ENCODE measurements around the gene DGAT2. TPM values are rescaled to one million over a fixed set of nuclear protein-coding genes. Genes with fewer than 3 reads are reported as not detected.

Gene DGAT2, protein sequence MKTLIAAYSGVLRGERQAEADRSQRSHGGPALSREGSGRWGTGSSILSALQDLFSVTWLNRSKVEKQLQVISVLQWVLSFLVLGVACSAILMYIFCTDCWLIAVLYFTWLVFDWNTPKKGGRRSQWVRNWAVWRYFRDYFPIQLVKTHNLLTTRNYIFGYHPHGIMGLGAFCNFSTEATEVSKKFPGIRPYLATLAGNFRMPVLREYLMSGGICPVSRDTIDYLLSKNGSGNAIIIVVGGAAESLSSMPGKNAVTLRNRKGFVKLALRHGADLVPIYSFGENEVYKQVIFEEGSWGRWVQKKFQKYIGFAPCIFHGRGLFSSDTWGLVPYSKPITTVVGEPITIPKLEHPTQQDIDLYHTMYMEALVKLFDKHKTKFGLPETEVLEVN
- total RNA-seq = 9.5 and 12.3 TPM in 2 replicates

DNA sequence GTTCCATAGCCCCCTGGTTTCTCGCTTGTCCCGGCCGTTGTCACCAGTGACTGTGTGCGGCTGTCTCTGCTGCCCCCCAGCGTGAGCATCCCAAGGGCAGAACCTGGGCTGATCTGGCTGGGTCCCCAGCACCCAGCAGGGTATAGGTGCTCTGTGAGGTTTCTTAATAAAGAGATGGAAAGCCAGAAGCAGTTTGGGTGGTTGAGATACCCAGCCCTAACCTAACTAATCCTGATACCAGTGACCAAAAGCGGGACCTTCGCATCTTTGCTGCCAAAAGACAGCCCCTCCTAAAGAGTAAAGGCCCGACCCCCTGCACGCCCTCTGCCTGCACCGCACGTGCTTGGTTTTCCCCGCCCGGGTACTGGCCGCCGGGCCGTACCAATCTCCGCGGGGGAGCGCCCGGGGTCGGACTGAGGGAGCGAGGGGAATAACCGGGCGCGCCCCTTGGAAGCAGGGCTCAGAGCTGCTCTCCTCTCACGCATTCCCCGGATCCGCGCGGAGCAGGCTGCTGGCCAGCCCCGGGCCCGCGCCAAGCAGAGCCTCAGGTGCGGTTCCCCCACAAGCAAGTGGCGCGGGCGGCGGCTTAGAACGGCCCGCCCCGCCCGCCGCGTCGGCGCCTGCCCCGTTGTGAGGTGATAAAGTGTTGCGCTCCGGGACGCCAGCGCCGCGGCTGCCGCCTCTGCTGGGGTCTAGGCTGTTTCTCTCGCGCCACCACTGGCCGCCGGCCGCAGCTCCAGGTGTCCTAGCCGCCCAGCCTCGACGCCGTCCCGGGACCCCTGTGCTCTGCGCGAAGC is at the start of gene DGAT2:
TSS of gene DGAT2 (plus strand) at position 667 of the 797 bp plus-strand sequence. CDS start 214 bp downstream, outside the sequence.

DNA sequence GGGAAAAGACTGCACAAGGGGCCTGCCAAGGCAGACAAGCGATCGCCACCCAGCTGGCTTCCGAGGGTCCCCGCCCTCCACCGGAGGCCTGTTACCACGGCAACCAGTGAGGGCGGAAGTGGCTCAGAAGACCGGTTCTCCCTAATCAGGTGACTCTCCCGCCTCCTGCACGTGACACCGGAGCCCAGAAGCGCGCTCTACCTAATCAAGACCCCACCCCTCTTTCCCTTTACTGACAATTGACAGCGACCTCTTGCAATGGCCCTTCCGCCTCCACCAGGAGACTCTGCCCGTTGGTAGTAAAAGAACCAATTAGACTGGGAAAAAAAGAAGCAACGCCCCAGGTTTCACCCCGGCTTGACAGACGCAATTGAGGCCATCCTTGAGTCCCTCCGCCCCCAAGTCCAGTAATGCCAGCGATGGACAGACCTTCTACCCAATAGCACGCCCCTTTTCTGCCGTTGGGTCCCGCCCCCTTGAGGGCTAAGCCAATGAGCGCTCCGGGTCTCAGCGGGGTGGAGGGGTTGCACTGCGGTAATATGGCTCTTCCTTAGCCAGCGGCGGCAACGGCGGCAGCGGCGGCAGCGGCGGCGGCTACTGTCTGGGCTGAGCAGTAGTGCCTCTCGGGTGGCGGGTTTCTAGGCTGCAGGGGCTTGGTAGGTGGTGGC is 46.2 kb downstream of the DGAT2 start, which contains the start of gene UVRAG:
TSS of gene UVRAG (plus strand) at position 534 of the 668 bp plus-strand sequence. CDS start 198 bp downstream, outside the sequence.

Other genes starting within 250 kb of the DGAT2 start
- under 0.01 and 1.5 TPM in 2 replicates for gene GDPD5, start 242.8 kb upstream of the DGAT2 start, total RNA-seq
- 71.4 and 262 TPM in 2 replicates for gene SERPINH1, start 206.5 kb upstream of the DGAT2 start, total RNA-seq
- gene MAP6, start 99.7 kb upstream of the DGAT2 start, total RNA-seq = under 0.01 and 0.50 TPM in 2 replicates
- gene MOGAT2, start 50.9 kb upstream of the DGAT2 start, total RNA-seq = 0.07 TPM in 1 of 2 replicates, not detected in the other
- gene UVRAG, start 46.4 kb downstream of the DGAT2 start, total RNA-seq = 17.1 and 24.8 TPM in 2 replicates

Measured in nasal cavity respiratory epithelium epithelial cell of viscerocranial mucosa (primary cell).